ENCODE results near the gene BCL2L15.
A peak's percentile ranks its signal among the peaks of the same experiment; 100 is the strongest.

BCL2L15 gene

DNA sequence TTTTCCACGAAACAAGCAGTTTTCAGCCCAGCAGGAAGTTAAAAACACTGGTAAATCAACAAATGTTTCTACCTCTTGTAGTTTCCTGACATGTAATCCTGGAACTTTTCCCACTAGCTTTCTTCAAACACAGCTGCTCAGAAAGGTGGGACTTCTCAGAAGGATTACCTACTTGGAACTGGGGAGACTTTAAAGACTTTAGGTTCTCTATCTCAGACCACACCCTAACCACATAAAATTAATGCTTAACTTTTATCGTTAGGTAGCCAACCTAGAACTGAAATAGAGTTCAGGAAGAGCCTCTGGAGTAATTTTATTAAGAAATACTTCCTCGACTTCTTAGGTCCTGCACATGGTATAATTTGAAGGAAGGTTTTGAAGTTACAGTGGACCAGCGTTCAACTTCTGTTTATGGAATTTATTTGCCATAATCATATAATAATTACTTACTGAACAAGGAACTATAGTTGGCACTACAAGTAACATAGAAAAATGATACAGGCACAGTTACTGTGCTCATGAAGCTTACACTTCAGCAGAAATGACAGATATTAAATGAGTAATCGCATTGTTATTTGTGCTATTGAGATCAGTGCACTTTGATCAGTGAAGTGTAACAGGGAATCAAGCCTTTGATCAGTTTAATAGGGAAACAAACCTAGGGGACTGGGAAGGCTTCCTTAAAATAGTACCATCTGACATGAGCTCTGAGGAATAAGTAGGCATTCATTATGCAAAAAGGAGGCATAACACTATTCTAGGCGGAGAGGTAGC is at the start of gene BCL2L15:
Gene BCL2L15, minus strand, starts transcription at position 180 of the 774 bp plus-strand sequence. CDS start 206 bp downstream, outside the sequence.
- no peak for DNase-seq

DNA sequence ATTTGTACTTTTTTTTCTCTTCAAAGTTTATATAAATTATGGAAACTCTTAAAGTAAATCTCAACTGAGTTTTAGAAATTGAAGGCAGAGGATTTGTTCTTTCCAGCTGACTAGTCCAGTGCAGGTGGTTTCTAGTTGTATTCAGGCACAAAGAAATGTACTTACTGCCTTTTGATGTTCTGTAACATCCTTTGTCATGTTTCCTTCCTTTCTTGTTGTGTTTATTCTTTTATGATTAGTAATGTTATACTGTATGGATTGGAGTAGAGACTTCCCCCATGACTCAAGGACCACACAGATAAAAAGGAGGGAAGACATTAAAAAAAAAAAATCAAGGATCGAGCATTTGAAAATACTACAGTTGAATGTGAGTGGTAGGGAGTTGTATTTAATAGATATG is 49.8 kb upstream of the BCL2L15 start:
- no peak for DNase-seq

DNA sequence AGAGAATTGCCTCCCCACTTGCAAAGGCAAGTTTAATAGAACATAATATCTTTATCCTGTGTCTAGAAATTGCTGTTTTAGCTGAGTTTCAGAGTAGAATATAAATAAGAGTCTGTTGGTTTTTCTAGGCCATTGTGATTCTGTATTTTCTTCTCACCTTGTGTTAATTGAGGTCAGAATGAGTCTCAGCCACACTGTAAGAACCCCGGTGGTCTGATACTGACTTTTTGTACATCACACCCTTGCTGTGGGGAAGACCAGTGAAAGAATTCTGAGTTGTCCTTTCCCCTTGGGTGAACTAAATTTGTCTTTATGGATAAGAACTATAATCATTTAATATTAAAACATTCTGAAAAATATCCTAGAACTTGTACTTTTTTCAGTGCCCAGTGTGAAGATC is 48.6 kb upstream of the BCL2L15 start:
- DNase-seq = no peak

GRCh38 chr1:113935176-113935575 is 47.8 kb upstream of the BCL2L15 start:
- no peak for DNase-seq

DNA sequence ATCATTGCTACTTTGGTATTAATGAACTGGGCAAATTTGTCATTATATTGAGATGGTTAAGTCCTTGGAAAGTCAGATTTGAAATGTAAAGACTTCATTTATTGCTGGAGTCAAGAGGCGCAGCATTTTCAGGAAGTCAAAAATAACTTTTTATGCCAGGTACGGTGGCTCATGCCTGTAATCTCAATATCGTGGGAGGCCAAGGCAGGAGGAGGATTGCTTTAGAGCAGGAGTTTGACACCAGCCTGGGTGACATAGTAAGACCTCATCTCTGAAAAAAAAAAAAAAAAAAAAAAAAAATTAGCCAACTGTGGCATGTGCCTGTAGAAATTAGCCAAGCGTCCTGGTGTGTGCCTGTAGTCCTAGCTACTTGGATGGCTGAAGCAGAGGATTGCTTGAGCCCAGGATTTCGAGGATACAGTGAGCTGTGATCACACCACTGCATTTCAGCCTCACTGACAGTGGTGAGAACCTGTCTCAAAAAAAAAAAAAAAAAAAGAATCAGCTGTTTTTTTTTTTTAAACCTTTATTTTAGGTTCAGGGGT is 47.2 kb upstream of the BCL2L15 start:
- DNase-seq = no peak

GRCh38 chr1:113934006-113934405 is 46.6 kb upstream of the BCL2L15 start:
- no peak for DNase-seq

- DNase-seq = no peak
Observed at GRCh38 chr1:113931451-113931851, 44.1 kb upstream of the BCL2L15 start.

DNA sequence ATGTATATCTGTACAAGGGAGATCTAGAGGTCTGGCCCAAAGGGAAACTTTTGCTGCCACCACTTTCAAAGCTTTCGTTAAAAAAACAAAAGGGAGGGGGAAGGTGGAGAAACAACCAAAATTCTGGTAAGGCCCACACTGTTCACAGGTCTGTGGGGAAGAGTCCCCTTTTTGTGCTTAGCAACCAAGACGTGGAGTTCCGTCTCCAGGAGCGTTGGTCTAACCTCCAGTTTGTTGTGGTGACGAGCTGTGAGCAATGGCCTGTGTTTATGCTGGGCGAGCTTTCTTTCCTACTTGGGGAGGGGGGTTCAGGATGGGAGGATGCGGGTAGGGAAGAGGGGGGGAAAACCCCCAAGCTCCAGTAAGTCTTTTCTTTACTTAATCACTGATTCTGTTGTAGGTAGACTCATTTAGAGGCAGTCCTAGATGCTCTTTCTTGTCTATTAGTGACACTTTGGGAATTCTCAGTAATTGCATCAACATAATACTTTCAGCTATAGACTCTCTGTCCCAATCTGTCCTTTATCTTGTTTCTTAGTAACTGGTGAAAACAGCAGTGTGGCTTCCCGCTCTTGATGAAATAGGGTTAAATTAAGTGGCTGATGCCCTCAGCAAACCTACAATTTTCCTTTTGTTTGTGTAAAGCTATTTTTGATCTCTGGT is 43.2 kb upstream of the BCL2L15 start:
- peak; percentile 63 for DNase-seq

- DNase-seq = peak; percentile 76
Observed at GRCh38 chr1:113929750-113930498, 42.5 kb upstream of the BCL2L15 start.

- peak; percentile 97 for DNase-seq
Observed at GRCh38 chr1:113928941-113929749, 41.8 kb upstream of the BCL2L15 start, which contains the start of gene HIPK1. Gene HIPK1 (plus strand): TSS chr1:113929324.

DNA sequence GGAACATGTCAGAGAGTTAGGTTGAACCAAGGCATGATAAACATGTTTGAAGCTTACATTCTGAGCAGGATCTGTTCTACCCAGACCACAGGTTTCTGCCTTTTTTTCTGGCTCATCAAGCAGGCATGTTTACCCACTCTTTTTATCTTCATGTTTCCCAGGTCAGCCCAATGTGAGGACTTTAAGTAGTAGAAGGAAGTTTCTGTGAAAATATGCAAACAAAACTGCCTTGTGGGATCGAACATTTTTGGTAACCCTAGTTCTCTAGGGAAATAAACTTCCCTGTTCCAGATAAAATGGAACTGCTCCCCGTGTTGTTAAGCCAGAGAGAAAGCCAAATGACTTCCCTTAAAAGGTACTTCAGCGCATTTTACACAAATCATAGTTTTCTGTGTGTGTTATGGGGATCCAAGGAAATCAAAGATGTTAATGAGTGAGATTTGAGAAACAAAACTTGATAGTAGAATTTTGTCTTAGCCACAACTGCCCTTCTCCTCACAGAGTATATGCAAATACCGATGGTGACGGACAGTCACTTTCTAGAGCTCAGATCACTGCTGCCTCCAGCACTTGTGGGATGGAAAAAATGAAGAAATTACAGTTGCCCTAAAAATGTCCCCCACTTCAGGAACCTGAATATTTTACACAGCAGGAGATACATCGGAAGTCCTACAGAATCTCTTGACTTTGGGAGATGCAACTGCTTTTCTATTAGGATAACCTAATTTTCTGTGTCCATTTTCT is 41.0 kb upstream of the BCL2L15 start:
- no peak for DNase-seq

DNA sequence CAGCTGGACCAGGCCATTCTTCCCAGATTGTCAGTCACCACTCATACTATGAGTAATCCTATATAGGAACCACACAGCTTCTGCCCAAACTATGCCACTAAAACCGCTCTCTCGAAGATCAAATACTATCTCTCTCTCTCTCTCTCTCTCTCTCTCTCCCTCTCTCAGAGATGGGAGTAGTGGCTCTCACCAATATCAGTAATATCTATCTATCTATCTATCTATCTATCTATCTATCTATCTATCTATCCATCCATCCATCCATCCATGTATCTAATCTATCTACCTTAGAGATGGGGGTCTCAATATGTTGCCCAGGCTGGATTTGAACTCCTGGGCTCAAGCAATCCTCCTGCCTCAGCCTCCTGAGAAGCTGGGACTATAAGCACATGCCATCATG is 37.1 kb upstream of the BCL2L15 start:
- DNase-seq = no peak

GRCh38 chr1:113922957-113923356 is 35.6 kb upstream of the BCL2L15 start:
- DNase-seq = no peak

DNA sequence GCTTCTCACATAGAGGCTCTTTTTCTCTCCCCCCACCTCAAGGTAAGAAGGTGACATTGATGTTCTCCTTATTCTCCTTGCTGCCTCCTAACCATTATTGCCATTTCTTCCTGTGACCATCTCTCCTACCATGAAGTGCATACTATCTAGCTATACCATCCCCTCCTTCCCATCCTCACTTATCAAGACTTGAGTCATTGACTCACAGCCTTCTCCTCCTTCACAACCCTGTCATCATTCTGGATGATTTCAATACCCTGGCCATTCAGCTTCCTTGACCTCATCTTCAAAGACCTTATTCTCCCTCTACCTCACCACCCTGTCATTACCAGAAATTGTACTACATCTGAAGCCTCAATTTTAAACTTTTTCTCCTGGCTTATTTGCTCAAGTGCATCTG is 30.9 kb upstream of the BCL2L15 start:
- DNase-seq = no peak

- DNase-seq = no peak
Observed at GRCh38 chr1:113917400-113918082, 30.2 kb upstream of the BCL2L15 start.

DNA sequence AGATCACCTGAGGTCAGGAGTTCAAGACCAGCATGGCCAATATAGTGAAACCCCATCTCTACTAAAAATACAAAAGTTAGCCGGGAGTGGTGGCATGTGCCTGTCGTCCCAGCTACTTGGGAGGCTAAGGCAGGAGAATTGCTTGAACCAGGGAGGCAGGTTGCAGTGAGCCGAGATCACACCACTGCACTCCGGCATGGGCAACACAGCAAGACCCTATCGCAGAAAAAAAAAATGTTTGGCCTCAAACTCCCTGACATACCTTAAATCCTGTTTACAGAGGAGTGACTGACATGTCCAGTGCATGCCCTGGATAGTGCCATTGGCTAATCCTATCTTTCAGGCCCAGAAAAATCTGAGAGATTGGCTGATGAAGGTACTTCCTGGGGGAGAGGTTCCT is 29.6 kb upstream of the BCL2L15 start:
- no peak for DNase-seq

DNA sequence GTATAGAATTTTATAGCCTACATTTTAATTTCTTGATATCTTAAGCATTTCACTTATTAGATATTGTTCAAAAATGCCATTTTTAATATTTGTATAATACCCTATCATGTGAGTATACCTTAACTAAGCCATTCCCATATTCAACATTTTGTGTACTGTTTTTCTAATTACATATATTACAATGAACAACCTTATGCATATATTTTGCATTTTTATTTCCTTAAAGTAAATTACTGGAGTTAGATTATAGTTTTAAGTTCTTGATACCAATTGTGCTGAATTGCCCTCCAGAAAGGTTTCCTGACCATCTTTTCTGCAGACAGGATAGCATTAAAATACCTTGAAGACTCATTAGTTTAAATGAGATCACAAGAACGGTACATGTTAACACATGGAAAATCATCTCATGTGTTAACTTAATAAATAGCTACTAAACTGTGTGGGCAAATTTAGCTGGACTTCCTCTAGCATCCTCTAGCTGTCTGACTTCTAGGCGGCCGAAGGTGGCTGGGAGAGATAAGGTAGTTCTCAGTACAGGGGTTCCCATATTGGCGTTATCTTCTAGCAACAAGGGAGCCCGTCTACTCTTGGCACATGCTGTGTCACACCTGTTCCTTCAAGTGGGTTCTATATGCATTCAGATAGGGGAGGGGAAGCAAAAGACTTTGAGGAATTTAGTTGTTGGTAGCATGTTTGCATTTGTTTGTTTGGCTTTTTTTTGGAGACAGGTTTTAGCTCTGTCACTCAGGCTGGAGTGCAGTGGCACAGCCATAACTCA is 26.7 kb upstream of the BCL2L15 start:
- DNase-seq = no peak

- DNase-seq = no peak
Observed at GRCh38 chr1:113913312-113913668, 25.9 kb upstream of the BCL2L15 start.

DNA sequence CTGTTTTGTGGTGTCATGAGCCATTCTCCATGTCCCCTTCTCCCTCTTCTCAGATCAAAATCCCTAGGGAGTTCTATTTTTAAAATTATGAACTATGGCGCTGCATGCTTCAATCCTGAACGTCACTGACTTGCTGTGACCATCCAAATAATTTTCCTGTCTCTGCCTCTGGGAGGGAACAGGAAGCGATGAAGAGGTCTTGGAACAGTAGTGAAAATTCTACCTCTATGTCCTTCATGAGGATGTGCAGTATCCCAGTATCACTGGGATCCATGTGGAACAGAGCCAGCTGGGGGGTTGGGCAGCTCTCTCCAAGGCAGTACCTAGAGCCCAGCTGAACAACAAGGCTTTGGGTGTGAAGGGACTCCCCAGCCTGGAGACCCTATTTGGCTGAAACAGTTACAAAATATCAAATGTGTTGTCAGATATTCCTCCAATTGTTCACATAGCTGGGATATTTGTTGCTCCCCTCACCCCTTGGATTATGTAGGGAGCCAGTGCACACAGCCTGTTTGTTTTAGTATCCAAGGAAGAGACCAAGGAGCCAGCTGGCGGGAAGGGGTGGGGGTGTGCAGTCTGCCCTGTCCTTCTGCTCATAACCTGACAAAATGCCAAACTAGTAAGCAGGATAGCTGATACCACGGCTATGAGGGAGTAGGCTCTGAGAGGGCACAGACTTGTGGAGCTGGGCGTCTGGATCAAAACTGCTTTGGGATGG is 25.4 kb upstream of the BCL2L15 start:
- peak; percentile 74 for DNase-seq

DNA sequence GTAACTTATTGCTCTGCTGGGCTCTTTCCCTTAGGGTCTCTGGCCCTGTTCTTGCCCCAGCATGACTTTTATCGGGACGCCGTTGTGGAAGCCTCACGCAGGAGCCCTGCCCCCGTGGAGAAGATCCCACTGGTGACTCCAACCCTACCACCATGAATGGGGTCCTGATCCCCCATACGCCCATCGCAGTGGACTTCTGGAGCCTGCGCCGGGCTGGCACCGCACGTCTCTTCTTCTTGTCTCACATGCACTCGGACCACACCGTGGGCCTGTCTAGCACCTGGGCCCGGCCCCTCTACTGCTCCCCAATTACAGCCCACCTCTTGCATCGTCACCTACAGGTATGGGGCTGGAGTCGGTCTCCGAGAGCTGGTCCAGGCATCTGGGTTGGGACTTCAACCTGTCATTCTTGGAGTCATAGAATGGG is 18.1 kb upstream of the BCL2L15 start:
- peak; percentile 49 for DNase-seq

Measured in left hindlimb (tissue), 1 donor.